Measurements from ENCODE around the gene PTBP1. TPM values are rescaled to one million over a fixed set of nuclear protein-coding genes. Genes with fewer than 3 reads are reported as not detected.
"Not testable (repeated sequence)": the region's sequence is repeated elsewhere in the genome, so short reads cannot be mapped to it uniquely, and the experiment has no call there.

PTBP1 gene
- total RNA-seq, 2 experiments from 2014 or later, result 246 to 252 TPM

DNA sequence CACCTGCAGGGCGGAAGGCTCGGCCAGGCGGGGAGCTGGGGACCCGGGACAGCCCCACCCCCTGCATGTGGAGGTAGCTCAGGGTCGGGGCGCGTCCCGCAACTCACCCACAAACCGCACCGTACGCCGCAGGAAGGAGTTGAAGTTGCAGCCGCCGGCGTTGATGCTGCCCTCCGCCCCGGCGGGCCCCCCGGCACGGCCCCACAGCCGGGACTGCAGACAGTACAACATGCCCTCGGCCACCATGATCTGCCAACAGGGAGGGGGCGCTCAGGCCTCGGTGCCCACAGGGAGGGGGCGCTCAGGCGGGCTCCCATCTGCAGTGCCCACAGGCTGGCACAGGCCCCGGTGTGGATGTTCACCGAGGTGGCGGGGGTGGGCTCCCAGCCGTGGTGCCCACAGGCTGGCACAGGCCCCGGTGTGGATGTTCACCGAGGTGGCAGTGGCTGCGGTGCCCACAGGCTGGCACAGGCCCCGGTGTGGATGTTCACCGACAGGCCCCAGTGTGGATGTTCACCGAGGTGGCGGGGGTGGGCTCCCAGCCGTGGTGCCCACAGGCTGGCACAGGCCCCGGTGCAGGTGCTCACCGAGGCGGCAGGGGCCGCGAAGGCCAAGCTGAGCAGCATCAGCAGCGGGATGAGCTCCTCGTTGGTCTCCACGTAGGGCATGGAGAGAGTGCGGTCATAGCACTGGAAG is 18.0 kb downstream of the PTBP1 start:
- H3K27me3 ChIP-seq (ENCODE audit: control insufficient read depth in 1 of 2, insufficient read depth in 2 of 2, low read length in 2 of 2), result no peaks in the 10 kb centered on the region
- H3K36me3 ChIP-seq (ENCODE audit: insufficient read depth, low read length), result peaks cover 21% of the 10 kb centered on the region
- H3K9me3 Mint-ChIP-seq, result no peaks in the 10 kb centered on the region
- no peak for TF ChIP-seq CTCF (IDR thresholded peaks at IDR 0.05)
- H3K4me1 ChIP-seq (ENCODE audit: insufficient read depth, low read length), result no peaks in the 10 kb centered on the region
- H3K27me3 Mint-ChIP-seq, result no peaks in the 10 kb centered on the region
- H3K27ac Mint-ChIP-seq, result peak overlapping the region; percentile 64
- H3K27ac ChIP-seq (ENCODE audit: low read depth in 1 of 2, low read length in 2 of 2), result no peak overlapping the region
- ChIA-PET CTCF (no interaction called here), POLR2A (interaction anchor here (0.5 kb wide), 1 partner anchor 1474 kb away, joined by 3 read pairs; no protein-coding TSS in a partner anchor)
- DNase-seq, result peak in 1 of 14 experiments; percentile 46
- H3K4me1 Mint-ChIP-seq (ENCODE audit: low read depth), result no peaks in the 10 kb centered on the region
- no peak overlapping the region for H3K4me3 Mint-ChIP-seq
- H3K9me3 ChIP-seq (ENCODE audit: control insufficient read depth in 1 of 2, insufficient read depth in 1 of 2, low read length in 2 of 2), result peaks cover 0 to 11% of the 10 kb centered on the region in 2 experiments
- H3K36me3 Mint-ChIP-seq (ENCODE audit: low read depth), result peaks cover 39% of the 10 kb centered on the region
- H3K4me3 ChIP-seq (ENCODE audit: low read length), result no peak overlapping the region
- peak; percentile 19 for ATAC-seq (ENCODE audit: poor library complexity)
- intact Hi-C loops (cut with DNase I, micrococcal nuclease), result no loop called here

DNA sequence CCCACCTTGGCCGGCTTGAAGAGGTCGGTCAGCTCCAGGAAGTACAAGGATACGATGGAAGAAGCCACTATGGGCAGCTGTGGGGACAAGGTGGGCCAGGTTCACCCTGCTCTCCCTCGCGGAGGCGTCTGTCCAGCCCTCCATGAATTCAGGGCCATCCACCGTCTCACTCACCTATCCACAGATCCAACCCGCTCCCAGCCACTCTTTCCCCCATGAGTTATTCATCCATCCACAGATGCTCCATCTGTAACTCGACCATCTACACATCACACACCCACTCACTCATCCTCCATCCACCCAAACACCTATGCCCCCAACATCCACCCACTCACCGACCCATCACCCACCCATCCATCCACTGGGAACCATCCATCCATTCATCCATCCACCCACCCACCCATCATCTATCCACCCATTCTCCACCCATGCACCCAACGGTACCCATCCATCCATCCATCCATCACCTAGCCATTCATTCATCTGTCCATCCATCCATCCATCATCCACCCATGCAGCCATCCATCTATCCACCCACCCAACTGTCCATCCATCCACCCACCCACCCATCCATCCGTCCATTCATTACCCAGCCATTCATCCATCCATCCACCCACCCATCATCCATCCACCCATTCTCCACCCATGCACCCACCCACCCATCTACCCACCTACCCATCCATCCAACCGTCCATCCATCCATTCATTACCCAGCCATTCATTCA is 18.7 kb downstream of the PTBP1 start:
- Mint-ChIP-seq H3K27ac (peak overlapping the region; percentile 64), H3K36me3 (ENCODE audit: low read depth) (peaks cover 34% of the 10 kb centered on the region), H3K27me3 (no peaks in the 10 kb centered on the region), H3K4me3 (peak overlapping the region; percentile 51), H3K9me3 (no peaks in the 10 kb centered on the region), H3K4me1 (ENCODE audit: low read depth) (no peaks in the 10 kb centered on the region)
- ChIA-PET POLR2A (interaction anchor here (0.5 kb wide), 1 partner anchor 1473 kb away, joined by 3 read pairs; no protein-coding TSS in a partner anchor), CTCF (no interaction called here)
- Histone ChIP-seq H3K4me1 (ENCODE audit: insufficient read depth, low read length) (no peaks in the 10 kb centered on the region), H3K36me3 (ENCODE audit: insufficient read depth, low read length) (peaks cover 14% of the 10 kb centered on the region), H3K27ac (ENCODE audit: low read depth in 1 of 2, low read length in 2 of 2) (no peak overlapping the region), H3K4me3 (ENCODE audit: low read length) (no peak overlapping the region), H3K9me3 (ENCODE audit: control insufficient read depth in 1 of 2, insufficient read depth in 1 of 2, low read length in 2 of 2) (peaks cover 0 to 7% of the 10 kb centered on the region in 2 experiments), H3K27me3 (ENCODE audit: control insufficient read depth in 1 of 2, insufficient read depth in 2 of 2, low read length in 2 of 2) (no peaks in the 10 kb centered on the region)
- no peak for TF ChIP-seq CTCF (IDR thresholded peaks at IDR 0.05)
- intact Hi-C loops (cut with DNase I, micrococcal nuclease), result no loop called here
- DNase-seq, result no peak
- ATAC-seq (ENCODE audit: poor library complexity), result peak; percentile 13

DNA sequence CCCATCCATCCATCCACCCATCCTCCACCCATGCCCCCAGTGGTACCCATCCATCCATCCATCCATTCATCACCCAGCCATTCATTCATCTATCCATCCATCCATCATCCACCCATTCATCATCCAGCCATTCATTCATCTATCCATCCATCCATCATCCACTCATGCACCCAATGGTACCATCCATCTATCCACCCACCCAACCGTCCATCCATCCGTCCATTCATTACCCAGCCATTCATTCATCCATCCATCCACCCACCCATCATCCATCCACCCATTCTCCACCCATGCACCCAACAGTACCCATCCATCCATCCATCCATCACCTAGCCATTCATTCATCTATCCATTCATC is 19.2 kb downstream of the PTBP1 start:
- no peak for TF ChIP-seq CTCF (IDR thresholded peaks at IDR 0.05)
- no peak for ATAC-seq (ENCODE audit: poor library complexity)
- H3K4me3 Mint-ChIP-seq, result no peak overlapping the region
- ChIA-PET CTCF (no interaction called here), POLR2A (no interaction called here)
- no peaks in the 10 kb centered on the region for H3K9me3 Mint-ChIP-seq
- peaks cover 0 to 7% of the 10 kb centered on the region in 2 experiments for H3K9me3 ChIP-seq (ENCODE audit: control insufficient read depth in 1 of 2, insufficient read depth in 1 of 2, low read length in 2 of 2)
- peak overlapping the region; percentile 64 for H3K27ac Mint-ChIP-seq
- no peak overlapping the region for H3K4me3 ChIP-seq (ENCODE audit: low read length)
- peaks cover 8% of the 10 kb centered on the region for H3K36me3 ChIP-seq (ENCODE audit: insufficient read depth, low read length)
- H3K4me1 Mint-ChIP-seq (ENCODE audit: low read depth), result no peaks in the 10 kb centered on the region
- H3K4me1 ChIP-seq (ENCODE audit: insufficient read depth, low read length), result no peaks in the 10 kb centered on the region
- H3K27me3 ChIP-seq (ENCODE audit: control insufficient read depth in 1 of 2, insufficient read depth in 2 of 2, low read length in 2 of 2), result no peaks in the 10 kb centered on the region
- H3K27me3 Mint-ChIP-seq, result no peaks in the 10 kb centered on the region
- no peak overlapping the region for H3K27ac ChIP-seq (ENCODE audit: low read depth in 1 of 2, low read length in 2 of 2)
- DNase-seq, result no peak
- peaks cover 29% of the 10 kb centered on the region for H3K36me3 Mint-ChIP-seq (ENCODE audit: low read depth)
- intact Hi-C loops (cut with DNase I, micrococcal nuclease), result no loop called here

GRCh38 chr19:820212-820611 is 23.0 kb downstream of the PTBP1 start:
- peaks cover 10 to 11% of the 10 kb centered on the region in 2 experiments for H3K27me3 ChIP-seq (ENCODE audit: control insufficient read depth in 1 of 2, insufficient read depth in 2 of 2, low read length in 2 of 2)
- DNase-seq; intact Hi-C loops (cut with DNase I, micrococcal nuclease); H3K9me3 Mint-ChIP-seq; H3K27ac Mint-ChIP-seq; H3K4me3 Mint-ChIP-seq; H3K4me3 ChIP-seq (ENCODE audit: low read length); H3K9me3 ChIP-seq (ENCODE audit: control insufficient read depth in 1 of 2, insufficient read depth in 1 of 2, low read length in 2 of 2); H3K36me3 ChIP-seq (ENCODE audit: insufficient read depth, low read length); H3K27ac ChIP-seq (ENCODE audit: low read depth in 1 of 2, low read length in 2 of 2); ATAC-seq (ENCODE audit: poor library complexity); H3K4me1 Mint-ChIP-seq (ENCODE audit: low read depth); CTCF ChIA-PET; H3K4me1 ChIP-seq (ENCODE audit: insufficient read depth, low read length); POLR2A ChIA-PET: not testable (repeated sequence)
- peaks cover 15% of the 10 kb centered on the region for H3K36me3 Mint-ChIP-seq (ENCODE audit: low read depth)
- peaks cover 16% of the 10 kb centered on the region for H3K27me3 Mint-ChIP-seq

Data from CD4-positive, alpha-beta T cell (primary cell).